Heart left ventricle (tissue), 13 donors: ENCODE results near the gene RNF150.

Experiments
- POLR2A ChIP-seq, 2 donors: fragments of 450-650 bp; IDR thresholded peaks; one replicate each; pipeline ENCODE4 v1.6.1; 2017; ENCODE audit warnings: antibody characterized with exemption in 2 of 2, mild to moderate bottlenecking in 2 of 2, moderate library complexity in 2 of 2
- TF ChIP-seq, protein P1 (sequence below), 12 donors: fragments of 200-600 bp; sonication (generic) in 4 of 12; IDR thresholded peaks; one replicate each; pipeline versions ENCODE4 v1.5.0 to v1.8.0; 2018 to 2022; ENCODE audit warnings: antibody characterized with exemption in 12 of 12, mild to moderate bottlenecking in 5 of 12
- donor health status: ischemic (EF 13 %, LVEDD 7.1; RV severe dilation, severe dysfunction).
- donor health status: DM: no; HTN: yes; CAD: no.
- donor health status: DM: no; HTN: no; CAD: no.
- donor health status: ischemic (EF 25% LVEDD 6.9; RV normal size, moderate dysfunction).
- donor health status: ischemic (EF 25% LVEDD 5.7; RV mildly dilated, moderate dysfunction).
- donor health status: ischemic (EF 35%, LVEDD 5.7; RV mildly dilated, moderate dysfunction).
- donor health status: nonischemic (EF 11% LVEDD 7.7; RV severe dilation, severe dysfunction).
- donor health status: DM: yes; HTN: yes; CAD: no.
- donor health status: PGD.
- donor health status: ischemic (EF 29% LVEDD 5.4; RV normal size, mild dysfunction).
- donor health status: nonischemic (EF 23%, LVEDD 6.1; RV moderate dilation, normal function).

DNA sequence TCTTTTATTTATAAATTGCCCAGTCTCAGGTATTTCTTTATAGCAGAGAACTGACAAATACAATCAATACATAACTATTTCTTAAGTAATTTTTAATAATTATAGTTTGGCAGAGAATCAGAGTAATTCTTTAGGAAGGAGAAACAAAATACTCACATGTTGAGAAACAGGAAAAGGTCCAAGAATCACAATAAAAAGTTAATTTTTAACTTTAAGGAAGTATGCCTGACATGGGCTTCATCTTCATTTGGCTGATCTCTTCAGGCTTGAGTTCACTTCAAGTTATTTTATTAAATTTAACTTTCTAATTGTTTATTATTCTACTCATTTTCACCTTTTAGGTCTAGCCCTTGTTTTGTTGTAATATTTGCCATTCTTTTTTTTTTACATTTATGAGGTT lies 36.1 kb upstream of the RNF150 start:
- TF ChIP-seq, protein P1, sequence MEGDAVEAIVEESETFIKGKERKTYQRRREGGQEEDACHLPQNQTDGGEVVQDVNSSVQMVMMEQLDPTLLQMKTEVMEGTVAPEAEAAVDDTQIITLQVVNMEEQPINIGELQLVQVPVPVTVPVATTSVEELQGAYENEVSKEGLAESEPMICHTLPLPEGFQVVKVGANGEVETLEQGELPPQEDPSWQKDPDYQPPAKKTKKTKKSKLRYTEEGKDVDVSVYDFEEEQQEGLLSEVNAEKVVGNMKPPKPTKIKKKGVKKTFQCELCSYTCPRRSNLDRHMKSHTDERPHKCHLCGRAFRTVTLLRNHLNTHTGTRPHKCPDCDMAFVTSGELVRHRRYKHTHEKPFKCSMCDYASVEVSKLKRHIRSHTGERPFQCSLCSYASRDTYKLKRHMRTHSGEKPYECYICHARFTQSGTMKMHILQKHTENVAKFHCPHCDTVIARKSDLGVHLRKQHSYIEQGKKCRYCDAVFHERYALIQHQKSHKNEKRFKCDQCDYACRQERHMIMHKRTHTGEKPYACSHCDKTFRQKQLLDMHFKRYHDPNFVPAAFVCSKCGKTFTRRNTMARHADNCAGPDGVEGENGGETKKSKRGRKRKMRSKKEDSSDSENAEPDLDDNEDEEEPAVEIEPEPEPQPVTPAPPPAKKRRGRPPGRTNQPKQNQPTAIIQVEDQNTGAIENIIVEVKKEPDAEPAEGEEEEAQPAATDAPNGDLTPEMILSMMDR (IDR thresholded peaks at IDR 0.05), result no peak
- no peak for TF ChIP-seq POLR2A (IDR thresholded peaks at IDR 0.05)
